BE2C (cell line): ENCODE measurements around the gene TP63.

Experiments used
- DNase-seq: peaks from one replicate; pipeline ENCODE4 v3.0.0-alpha.2; 2020
- H3K27me3 ChIP-seq: fragments of 250-450 bp; sonication (Bioruptor Pico); 2 replicates; pipeline ENCODE4 v1.5.1; 2020; ENCODE audit warnings: mild to moderate bottlenecking
- H3K36me3 ChIP-seq: fragments of 250-450 bp; sonication (Bioruptor Pico); 2 replicates; pipeline ENCODE4 v1.5.1; 2020; ENCODE audit warnings: mild to moderate bottlenecking
- H3K4me1 ChIP-seq: fragments of 250-450 bp; sonication (Bioruptor Pico); 2 replicates; pipeline ENCODE4 v1.5.1; 2020
- H3K4me3 ChIP-seq: 2 replicates; pipeline ENCODE4 v1.5.1; 2011; ENCODE audit warnings: low read depth, low read length
- H3K9me3 ChIP-seq: fragments of 250-450 bp; sonication (Bioruptor Pico); 2 replicates; pipeline ENCODE4 v1.5.1; 2020
- TF ChIP-seq, protein P1 (sequence below): IDR thresholded peaks from 2 replicates; pipeline ENCODE4 v1.5.1; 2012; ENCODE audit warnings: mild to moderate bottlenecking, low read depth, low read length

Gene TP63

DNA sequence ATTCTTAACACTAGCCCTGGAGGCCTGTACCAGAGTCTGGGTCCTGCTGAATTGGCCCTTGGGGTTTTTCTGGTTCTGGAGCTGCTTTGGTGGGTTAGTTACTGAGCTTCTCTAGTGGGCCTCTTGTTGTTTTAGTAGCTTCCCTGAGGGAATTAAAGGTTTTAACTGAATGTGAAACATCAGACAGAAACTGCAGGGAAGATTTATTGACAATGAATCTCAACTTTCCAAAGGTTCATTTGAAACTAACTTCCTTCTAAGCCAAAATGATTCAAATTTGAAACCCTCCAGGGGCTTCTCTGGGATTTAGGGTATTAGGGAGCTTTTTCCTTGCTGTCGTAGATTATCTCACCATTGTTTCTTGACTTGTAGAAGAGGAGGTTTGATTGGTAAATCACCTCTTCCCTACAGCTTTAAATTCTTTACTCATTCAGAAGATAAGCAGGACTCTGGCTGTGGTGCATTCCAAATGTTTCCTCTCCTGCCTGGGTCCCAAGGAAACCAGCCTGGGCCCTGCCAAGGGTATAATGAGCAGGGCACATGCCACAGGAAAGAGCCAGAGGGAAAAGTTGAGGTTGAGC lies 71.0 kb downstream of the TP63 start:
- DNase-seq: no peak
- H3K36me3 ChIP-seq: no peaks in the 10 kb centered on the region

DNA sequence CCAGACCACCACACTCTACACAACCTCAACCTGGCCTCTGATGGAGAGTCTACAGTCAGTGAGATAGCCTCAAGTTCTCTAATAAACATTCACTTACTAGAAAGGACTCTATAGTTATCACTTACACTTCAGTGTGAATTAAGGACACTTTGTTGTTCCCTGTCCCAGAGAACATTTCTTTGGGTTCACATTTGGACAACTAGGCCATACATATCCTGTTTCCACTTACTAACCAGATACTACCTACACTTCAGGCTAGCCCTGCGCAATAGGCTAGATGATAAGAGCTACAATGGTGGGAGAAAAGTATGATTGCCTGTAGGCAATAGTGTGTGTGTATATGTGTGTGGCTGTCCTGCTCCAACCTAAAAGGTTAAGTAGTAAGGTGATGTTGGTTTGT lies 72.7 kb downstream of the TP63 start:
- DNase-seq: no peak
- Histone ChIP-seq H3K36me3 (no peaks in the 10 kb centered on the region), H3K27me3 (no peaks in the 10 kb centered on the region), H3K4me3 (no peak overlapping the region), H3K4me1 (no peaks in the 10 kb centered on the region), H3K9me3 (no peaks in the 10 kb centered on the region)
- TF ChIP-seq, protein P1, sequence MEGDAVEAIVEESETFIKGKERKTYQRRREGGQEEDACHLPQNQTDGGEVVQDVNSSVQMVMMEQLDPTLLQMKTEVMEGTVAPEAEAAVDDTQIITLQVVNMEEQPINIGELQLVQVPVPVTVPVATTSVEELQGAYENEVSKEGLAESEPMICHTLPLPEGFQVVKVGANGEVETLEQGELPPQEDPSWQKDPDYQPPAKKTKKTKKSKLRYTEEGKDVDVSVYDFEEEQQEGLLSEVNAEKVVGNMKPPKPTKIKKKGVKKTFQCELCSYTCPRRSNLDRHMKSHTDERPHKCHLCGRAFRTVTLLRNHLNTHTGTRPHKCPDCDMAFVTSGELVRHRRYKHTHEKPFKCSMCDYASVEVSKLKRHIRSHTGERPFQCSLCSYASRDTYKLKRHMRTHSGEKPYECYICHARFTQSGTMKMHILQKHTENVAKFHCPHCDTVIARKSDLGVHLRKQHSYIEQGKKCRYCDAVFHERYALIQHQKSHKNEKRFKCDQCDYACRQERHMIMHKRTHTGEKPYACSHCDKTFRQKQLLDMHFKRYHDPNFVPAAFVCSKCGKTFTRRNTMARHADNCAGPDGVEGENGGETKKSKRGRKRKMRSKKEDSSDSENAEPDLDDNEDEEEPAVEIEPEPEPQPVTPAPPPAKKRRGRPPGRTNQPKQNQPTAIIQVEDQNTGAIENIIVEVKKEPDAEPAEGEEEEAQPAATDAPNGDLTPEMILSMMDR: no peak

More for the DNA sequence above, 71.0 kb downstream of the TP63 start:
- H3K4me3 ChIP-seq: no peak overlapping the region
- no peaks in the 10 kb centered on the region for H3K27me3 ChIP-seq
- TF ChIP-seq, protein P1: no peak
- no peaks in the 10 kb centered on the region for H3K9me3 ChIP-seq
- no peaks in the 10 kb centered on the region for H3K4me1 ChIP-seq

GRCh38 chr3:189708375-189708774 lies 77.2 kb downstream of the TP63 start:
- Histone ChIP-seq H3K9me3 (no peaks in the 10 kb centered on the region), H3K4me1 (no peaks in the 10 kb centered on the region), H3K36me3 (no peaks in the 10 kb centered on the region), H3K27me3 (no peaks in the 10 kb centered on the region), H3K4me3 (no peak overlapping the region)
- TF ChIP-seq, protein P1: no peak
- DNase-seq: no peak

GRCh38 chr3:189710620-189711402 lies 79.6 kb downstream of the TP63 start:
- no peak for DNase-seq

GRCh38 chr3:189712906-189713483 lies 81.8 kb downstream of the TP63 start:
- Histone ChIP-seq H3K4me3 (no peak overlapping the region), H3K27me3 (no peaks in the 10 kb centered on the region), H3K9me3 (no peaks in the 10 kb centered on the region), H3K36me3 (no peaks in the 10 kb centered on the region), H3K4me1 (no peaks in the 10 kb centered on the region)
- TF ChIP-seq, protein P1: no peak
- no peak for DNase-seq

More at GRCh38 chr3:189710620-189711402, 79.6 kb downstream of the TP63 start:
- H3K27me3 ChIP-seq: no peaks in the 10 kb centered on the region
- H3K4me3 ChIP-seq: no peak overlapping the region
- no peaks in the 10 kb centered on the region for H3K4me1 ChIP-seq
- H3K9me3 ChIP-seq: no peaks in the 10 kb centered on the region
- H3K36me3 ChIP-seq: no peaks in the 10 kb centered on the region
- TF ChIP-seq, protein P1: no peak
